HT1080 (cell line): Measurements from ENCODE around the gene HRC. TPM values are rescaled to one million over a fixed set of nuclear protein-coding genes. Genes with fewer than 3 reads are reported as not detected.
"Not testable (repeated sequence)": the region's sequence is repeated elsewhere in the genome, so short reads cannot be mapped to it uniquely, and the experiment has no call there.

Experiments
- DNase-seq: peaks from one replicate; pipeline ENCODE4 v3.0.0-alpha.2; 2015; ENCODE audit warnings: low read depth
- polyA plus RNA-seq, 2 experiments: library from polyadenylated mRNA; depleted of rRNA; stranded (reverse); fragments of >200 nt; gene quantifications; 2 replicates each; pipeline ENCODE4 v1.2.3, GENCODE V29; 2015
- total RNA-seq: library from RNA; depleted of rRNA; stranded (reverse); fragments of >200 nt; shearing (Covaris generic); gene quantifications from 2 replicates; pipeline ENCODE4 v1.2.3, GENCODE V29; 2014; rRNA removed

HRC gene, protein sequence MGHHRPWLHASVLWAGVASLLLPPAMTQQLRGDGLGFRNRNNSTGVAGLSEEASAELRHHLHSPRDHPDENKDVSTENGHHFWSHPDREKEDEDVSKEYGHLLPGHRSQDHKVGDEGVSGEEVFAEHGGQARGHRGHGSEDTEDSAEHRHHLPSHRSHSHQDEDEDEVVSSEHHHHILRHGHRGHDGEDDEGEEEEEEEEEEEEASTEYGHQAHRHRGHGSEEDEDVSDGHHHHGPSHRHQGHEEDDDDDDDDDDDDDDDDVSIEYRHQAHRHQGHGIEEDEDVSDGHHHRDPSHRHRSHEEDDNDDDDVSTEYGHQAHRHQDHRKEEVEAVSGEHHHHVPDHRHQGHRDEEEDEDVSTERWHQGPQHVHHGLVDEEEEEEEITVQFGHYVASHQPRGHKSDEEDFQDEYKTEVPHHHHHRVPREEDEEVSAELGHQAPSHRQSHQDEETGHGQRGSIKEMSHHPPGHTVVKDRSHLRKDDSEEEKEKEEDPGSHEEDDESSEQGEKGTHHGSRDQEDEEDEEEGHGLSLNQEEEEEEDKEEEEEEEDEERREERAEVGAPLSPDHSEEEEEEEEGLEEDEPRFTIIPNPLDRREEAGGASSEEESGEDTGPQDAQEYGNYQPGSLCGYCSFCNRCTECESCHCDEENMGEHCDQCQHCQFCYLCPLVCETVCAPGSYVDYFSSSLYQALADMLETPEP
- total RNA-seq: not detected in 2 replicates
- not detected in 2 replicates for polyA plus RNA-seq (2015; cell fraction: cytosol; rRNA removed)
- polyA plus RNA-seq (2015; cell fraction: nucleus; rRNA removed): not detected in 2 replicates

- no peak for DNase-seq
Observed at GRCh38 chr19:49155005-49155819, at the start of gene HRC. TSS of gene HRC (minus strand) at chr19:49155396. CDS start at chr19:49155237, 159 bp downstream.

DNA sequence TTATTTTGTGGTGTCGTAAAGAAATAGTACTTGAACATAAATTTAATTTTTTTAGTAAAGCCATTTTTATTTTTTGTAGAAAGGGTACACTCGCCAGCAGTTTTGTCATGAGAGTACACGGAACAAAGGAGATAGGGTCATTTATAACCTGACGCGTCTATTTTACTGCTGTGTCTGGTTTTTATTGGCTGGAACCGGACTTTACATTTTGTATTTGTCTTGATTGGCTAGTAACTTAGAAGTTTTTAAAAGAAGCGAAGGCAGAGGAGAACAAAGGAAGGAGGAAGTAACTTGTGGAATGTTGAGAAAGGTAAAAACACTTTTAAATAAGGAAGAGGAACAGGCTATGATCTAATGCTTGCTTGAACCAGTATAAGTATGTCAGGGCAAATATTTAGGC, 45.8 kb upstream of the HRC start:
- no peak for DNase-seq

GRCh38 chr19:49200238-49200862, 45.2 kb upstream of the HRC start:
- DNase-seq: no peak

DNA sequence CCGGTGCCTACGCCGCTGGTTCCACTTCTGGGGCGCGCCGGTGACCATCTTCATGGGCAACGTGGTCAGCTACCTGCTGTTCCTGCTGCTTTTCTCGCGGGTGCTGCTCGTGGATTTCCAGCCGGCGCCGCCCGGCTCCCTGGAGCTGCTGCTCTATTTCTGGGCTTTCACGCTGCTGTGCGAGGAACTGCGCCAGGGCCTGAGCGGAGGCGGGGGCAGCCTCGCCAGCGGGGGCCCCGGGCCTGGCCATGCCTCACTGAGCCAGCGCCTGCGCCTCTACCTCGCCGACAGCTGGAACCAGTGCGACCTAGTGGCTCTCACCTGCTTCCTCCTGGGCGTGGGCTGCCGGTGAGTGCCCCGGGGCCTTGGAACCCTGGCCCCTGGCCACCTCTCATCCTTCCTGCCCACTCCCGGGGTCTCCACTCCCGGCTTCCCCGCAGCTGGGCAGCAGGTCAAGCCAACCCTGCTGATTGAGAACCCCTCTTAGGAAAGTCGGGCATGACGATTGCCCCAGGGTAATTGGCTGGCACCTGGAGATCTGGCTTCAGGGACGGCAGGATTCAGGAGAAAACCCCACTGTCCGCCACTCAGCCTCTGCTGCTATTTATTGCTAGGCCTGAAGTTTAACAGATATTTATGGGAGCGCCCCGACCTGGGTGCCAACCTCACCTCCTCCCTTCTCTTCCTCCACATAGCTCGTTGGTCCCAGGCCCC, 41.5 kb upstream of the HRC start:
- DNase-seq: no peak

DNA sequence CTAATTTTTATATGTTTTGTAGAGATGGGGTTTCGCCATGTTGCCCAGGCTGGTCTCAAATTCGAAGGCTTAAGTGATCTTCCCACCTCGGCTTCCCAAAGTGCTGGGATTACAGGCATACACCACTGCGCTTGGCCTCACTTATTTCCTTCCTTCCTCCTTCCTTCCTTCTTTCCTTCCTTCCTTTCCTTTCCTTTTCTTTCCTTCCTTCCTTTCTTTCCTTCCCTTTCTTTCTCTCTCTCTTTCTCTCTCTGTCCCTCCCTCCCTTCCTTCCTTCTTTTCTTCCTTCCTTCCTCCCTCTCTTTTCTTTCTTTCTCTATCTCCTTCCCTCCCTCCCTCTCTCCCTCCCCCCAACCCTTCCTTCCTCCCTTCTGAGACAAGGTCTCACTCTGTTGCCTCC, 39.2 kb upstream of the HRC start:
- DNase-seq: no peak

GRCh38 chr19:49193822-49194394, 38.7 kb upstream of the HRC start:
- no peak for DNase-seq

GRCh38 chr19:49190781-49191180, 35.6 kb upstream of the HRC start:
- DNase-seq: no peak

DNA sequence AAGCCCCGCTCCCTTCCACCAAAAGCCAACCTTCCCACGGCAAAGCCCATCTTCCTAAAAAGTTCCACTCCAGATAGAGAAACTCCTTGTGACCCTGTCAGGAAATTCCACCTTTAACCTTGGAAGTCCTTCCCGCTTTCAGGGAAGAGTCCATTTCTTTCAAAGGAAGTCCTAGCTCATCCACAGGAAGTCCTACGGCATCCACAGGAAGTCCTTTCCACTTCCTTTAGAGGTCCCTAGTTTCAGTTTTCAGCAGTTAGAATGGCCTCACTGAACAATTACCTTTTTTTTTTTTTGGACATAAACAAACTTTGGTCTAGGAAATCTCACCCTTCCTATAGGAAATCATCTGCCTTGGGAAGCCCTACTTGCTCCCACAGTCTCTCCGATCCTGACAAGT, 34.1 kb upstream of the HRC start:
- DNase-seq: no peak

GRCh38 chr19:49188626-49189200, 33.5 kb upstream of the HRC start:
- no peak for DNase-seq

DNA sequence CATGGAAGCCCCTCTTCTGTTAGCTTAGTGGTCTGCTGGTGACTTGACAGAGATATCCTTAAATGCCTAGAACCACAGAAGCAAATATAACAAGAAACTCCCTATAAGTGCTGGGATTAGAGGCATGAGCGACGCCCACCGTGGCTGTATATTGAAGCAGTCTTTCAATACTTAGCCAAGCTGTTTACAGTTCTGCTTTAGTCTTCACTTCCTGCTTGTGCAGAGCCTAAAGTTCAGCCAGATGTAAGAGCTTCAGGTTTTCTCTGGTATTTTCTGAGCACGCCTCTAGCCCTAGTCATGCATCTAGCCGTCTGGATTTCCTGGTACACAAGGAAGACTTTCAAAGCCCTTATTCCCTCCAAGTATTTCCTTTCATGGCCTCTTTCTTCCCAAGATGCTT, 30.9 kb upstream of the HRC start:
- no peak for DNase-seq

- DNase-seq: no peak
Observed at GRCh38 chr19:49182848-49183375, 27.7 kb upstream of the HRC start.

DNA sequence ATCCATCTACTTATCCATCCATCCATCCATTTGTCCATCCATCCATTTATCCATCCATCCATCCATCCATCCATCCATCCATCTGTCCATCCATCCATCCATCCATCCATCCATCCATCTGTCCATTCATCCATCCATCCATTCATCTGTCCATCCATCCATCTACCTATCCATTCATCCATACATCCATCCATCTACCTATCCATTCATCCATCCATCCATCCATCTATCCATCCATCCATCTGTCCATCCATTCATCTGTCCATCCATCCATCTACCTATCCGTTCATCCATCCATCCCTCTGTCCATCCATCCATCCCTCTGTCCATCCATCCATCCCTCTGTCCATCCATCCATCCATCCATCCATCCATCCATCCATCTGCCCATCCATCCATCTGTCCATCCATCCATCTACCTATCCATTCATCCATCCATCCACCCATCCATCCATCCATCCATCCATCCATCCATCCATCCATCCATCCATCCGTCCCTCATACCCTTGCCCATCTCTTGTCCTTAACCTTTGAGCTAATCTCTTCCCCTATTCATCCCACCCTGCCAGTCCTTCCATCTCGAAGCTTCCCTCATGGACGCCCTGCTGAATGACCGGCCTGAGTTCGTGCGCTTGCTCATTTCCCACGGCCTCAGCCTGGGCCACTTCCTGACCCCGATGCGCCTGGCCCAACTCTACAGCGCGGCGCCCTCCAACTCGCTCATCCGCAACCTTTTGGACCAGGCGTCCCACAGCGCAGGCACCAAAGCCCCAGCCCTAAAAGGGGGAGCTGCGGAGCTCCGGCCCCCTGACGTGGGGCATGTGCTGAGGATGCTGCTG, 27.0 kb upstream of the HRC start:
- DNase-seq: not testable (repeated sequence)

DNA sequence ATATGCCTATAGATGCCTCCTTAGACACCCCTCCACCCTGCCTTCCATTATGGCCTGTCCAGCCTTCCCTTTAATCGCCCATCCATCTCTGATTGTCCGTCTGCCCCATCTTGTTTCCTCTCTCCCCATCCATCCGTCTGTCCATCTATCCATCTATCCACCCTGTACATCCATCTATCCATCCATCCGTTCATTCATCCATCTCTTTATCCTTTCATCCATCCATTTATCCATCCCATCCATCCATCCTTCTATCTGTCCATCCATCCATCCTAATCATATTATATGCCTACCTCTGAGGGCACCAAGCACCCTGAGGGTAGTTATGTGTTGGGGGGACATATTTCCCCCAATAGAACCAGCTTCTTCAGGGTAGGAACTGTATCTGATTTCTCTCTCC, 25.5 kb upstream of the HRC start:
- DNase-seq: no peak

DNA sequence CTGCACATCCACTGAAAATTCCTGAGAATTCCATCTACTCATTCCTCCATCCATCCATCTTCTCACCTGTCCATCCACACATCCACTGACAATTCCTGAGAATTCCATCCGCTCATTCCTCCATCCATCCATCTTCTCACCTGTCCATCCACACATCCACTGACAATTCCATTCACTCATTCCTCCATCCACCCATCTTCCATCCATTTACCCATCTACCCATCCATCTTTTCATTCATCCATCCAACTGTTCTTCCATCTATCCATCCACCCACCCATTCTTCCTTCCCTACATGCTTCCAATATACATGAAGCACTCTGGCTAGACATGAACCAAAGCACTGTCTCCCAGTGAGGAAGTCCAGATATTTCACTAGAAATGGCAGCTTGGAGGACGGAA, 18.0 kb upstream of the HRC start:
- DNase-seq: no peak

GRCh38 chr19:49168421-49168820, 13.2 kb upstream of the HRC start:
- DNase-seq: no peak

DNA sequence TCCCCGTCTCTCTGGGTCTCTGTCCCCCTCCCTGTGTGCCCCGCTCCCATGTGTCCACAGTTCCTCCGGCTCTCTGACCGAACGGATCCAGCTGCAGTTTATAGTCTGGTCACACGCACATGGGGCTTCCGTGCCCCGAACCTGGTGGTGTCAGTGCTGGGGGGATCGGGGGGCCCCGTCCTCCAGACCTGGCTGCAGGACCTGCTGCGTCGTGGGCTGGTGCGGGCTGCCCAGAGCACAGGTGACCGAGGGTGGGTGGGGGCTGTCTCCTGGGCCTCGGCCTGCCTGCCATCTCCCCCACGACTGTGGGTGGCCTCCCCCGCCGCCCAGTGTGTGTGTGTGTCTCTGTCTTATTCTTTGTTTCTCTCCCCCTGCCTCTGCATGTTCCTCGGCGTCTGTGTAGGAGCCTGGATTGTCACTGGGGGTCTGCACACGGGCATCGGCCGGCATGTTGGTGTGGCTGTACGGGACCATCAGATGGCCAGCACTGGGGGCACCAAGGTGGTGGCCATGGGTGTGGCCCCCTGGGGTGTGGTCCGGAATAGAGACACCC, 12.7 kb upstream of the HRC start:
- no peak for DNase-seq

DNA sequence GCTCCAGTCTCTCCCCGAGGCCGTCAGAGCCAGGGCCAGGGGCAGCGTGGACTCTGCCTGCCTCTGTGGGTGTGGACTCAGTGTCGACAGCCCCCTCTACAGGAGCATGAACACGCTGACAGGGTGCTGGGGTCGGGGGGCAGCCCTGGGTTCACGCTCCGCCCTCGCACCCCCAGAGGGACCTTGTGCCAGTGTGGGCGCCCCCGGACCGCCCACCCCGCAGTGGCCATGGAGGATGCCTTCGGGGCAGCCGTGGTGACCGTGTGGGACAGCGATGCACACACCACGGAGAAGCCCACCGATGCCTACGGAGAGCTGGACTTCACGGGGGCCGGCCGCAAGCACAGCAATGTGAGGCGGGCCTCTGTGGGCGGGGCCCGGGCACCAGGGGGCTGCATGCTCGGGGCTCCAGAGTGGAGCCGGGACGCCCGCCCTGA, 10.7 kb upstream of the HRC start:
- DNase-seq: no peak

GRCh38 chr19:49165111-49165750, 10.0 kb upstream of the HRC start:
- no peak for DNase-seq
